ENCODE results near the gene DUSP9. TPM values are rescaled to one million over a fixed set of nuclear protein-coding genes. Genes with fewer than 3 reads are reported as not detected.

DUSP9 gene
- total and polyA plus RNA-seq, 10 of the 15 experiments (the other 5 are each of a cell fraction or from before 2014, with no cell fraction given) = 0.10 TPM; not detected in 9

DNA sequence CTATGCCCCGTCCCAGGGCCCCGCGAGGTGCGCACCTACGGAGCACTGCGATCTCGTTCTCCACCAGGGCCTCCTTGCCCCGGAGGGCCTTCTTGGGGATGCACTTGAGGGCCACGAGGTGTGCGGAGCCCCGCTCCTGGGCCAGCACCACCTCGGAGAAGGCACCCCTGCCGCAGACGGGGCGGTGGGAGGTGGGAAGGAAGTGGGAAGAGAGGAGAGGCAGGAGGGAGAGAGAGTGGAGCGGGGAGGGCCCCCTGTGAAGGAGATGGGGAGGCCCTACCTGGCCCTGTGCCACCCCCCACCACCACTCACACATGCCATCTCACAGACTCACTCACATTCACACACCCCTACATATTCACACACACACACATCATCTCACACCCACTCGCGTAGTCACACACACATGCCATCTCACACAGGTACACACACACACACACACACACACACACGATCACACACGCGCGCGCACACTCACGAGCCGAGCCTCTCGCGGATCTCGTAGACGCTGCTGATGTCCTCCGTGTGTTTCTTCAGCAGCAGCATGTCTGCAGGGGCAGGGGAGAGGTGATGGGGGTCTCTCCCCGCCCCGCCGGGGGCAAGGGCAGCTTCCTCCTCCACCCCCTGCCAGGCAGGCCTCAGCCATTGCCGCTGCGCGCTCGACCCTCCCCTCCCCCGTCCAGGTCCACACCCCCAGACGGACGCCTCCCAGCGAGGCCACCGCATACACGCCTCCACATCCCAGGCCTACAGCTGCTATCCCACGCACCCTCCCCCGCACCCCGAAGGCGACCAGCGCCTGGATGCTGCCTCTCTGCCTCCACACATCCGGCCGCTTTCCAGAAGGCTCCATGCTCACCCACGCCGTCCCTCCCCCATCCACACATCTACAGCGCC lies 25.8 kb downstream of the DUSP9 start:
- RAD21 ChIA-PET (ENCODE audit: unreplicated experiment) = no interaction called here
- no peak overlapping the region for H2AFZ ChIP-seq (ENCODE audit: control insufficient read depth, low read depth, low read length)
- CTCF ChIA-PET = no interaction called here
- SMC1A ChIA-PET (ENCODE audit: uncharacterized antibody, unreplicated experiment) = no interaction called here
- H3K9me3 ChIP-seq (replicated peaks; ENCODE audit: control insufficient read depth, insufficient read depth, low read length) = no peaks in the 10 kb centered on the region; the same call in 2 of the 3 replicates
- POLR2A ChIA-PET = no interaction called here
- DNase-seq (ENCODE audit: low read depth, low spot score) (no peak), FAIRE-seq (no peak), ATAC-seq (no peak)
- H3K27me3 ChIP-seq (replicated peaks in 1 of 2; ENCODE audit: control insufficient read depth in 2 of 2, insufficient read depth in 2 of 2, low read length in 1 of 2) = no peaks in the 10 kb centered on the region
- intact Hi-C loops (cut with micrococcal nuclease; ENCODE audit: unreplicated experiment) = no loop called here
- H3K4me2 ChIP-seq (ENCODE audit: control insufficient read depth, insufficient read depth) = no peak overlapping the region
- BruUV-seq (replicated peaks) = no TSS peak
- no peaks in the 10 kb centered on the region for H3K4me1 ChIP-seq (ENCODE audit: control insufficient read depth, insufficient read depth, low read length)
- H4K20me1 ChIP-seq (ENCODE audit: control insufficient read depth, insufficient read depth) = no peaks in the 10 kb centered on the region
- H3K4me3 ChIP-seq = no peak overlapping the region
- no peak overlapping the region for H3K27ac ChIP-seq (ENCODE audit: control insufficient read depth, insufficient read depth)
- H3K9ac ChIP-seq (ENCODE audit: control insufficient read depth, insufficient read depth, low read length) = no peak overlapping the region
- no peaks in the 10 kb centered on the region for H3K36me3 ChIP-seq (ENCODE audit: control insufficient read depth in 2 of 2, insufficient read depth in 2 of 2, low read length in 1 of 2)
- 68% methylated on average over 37 of the region's 53 CpGs for WGBS (ENCODE audit: insufficient coverage, insufficient replicate concordance, low lambda C conversion rate, missing lambda C conversion rate)
- in situ Hi-C loops (cut with MboI) = loop anchor here (5.0 to 10.0 kb wide), 2 partner anchors 62 to 725 kb away; no protein-coding TSS in a partner anchor
- no peaks in the 10 kb centered on the region for H3K79me2 ChIP-seq (ENCODE audit: control insufficient read depth, insufficient read depth, low read length)
- TF ChIP-seq KLF5 (IDR thresholded peaks at IDR 0.05; ENCODE audit: partially characterized antibody) (no peak), ZNF622 (IDR thresholded peaks at IDR 0.05) (no peak), MLLT1 (IDR thresholded peaks at IDR 0.05) (no peak), NBN (IDR thresholded peaks at IDR 0.05) (no peak), NRF1 (conservative IDR thresholded peaks at IDR 0.05; ENCODE audit: low read depth, low read length) (no peak), SIN3A (IDR thresholded peaks at IDR 0.05; ENCODE audit: low read depth, low read length) (no peak), MEF2B (IDR thresholded peaks at IDR 0.05; ENCODE audit: partially characterized antibody, poor library complexity, severe bottlenecking) (no peak)
- TF ChIP-seq, protein P1, sequence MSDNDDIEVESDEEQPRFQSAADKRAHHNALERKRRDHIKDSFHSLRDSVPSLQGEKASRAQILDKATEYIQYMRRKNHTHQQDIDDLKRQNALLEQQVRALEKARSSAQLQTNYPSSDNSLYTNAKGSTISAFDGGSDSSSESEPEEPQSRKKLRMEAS (IDR thresholded peaks at IDR 0.05; ENCODE audit: low read depth, low read length) = no peak
- TF ChIP-seq, protein P2, sequence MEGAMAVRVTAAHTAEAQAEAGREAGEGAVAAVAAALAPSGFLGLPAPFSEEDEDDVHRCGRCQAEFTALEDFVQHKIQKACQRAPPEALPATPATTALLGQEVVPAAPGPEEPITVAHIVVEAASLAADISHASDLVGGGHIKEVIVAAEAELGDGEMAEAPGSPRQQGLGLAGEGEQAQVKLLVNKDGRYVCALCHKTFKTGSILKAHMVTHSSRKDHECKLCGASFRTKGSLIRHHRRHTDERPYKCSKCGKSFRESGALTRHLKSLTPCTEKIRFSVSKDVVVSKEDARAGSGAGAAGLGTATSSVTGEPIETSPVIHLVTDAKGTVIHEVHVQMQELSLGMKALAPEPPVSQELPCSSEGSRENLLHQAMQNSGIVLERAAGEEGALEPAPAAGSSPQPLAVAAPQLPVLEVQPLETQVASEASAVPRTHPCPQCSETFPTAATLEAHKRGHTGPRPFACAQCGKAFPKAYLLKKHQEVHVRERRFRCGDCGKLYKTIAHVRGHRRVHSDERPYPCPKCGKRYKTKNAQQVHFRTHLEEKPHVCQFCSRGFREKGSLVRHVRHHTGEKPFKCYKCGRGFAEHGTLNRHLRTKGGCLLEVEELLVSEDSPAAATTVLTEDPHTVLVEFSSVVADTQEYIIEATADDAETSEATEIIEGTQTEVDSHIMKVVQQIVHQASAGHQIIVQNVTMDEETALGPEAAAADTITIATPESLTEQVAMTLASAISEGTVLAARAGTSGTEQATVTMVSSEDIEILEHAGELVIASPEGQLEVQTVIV (IDR thresholded peaks at IDR 0.05; ENCODE audit: borderline replicate concordance, partially characterized antibody) = no peak
- TF ChIP-seq, protein P3, sequence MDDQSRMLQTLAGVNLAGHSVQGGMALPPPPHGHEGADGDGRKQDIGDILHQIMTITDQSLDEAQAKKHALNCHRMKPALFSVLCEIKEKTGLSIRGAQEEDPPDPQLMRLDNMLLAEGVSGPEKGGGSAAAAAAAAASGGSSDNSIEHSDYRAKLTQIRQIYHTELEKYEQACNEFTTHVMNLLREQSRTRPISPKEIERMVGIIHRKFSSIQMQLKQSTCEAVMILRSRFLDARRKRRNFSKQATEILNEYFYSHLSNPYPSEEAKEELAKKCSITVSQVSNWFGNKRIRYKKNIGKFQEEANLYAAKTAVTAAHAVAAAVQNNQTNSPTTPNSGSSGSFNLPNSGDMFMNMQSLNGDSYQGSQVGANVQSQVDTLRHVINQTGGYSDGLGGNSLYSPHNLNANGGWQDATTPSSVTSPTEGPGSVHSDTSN (IDR thresholded peaks at IDR 0.05; ENCODE audit: insufficient replicate concordance, low read depth, low read length) = peak; percentile 15
- TF ChIP-seq, protein P4, sequence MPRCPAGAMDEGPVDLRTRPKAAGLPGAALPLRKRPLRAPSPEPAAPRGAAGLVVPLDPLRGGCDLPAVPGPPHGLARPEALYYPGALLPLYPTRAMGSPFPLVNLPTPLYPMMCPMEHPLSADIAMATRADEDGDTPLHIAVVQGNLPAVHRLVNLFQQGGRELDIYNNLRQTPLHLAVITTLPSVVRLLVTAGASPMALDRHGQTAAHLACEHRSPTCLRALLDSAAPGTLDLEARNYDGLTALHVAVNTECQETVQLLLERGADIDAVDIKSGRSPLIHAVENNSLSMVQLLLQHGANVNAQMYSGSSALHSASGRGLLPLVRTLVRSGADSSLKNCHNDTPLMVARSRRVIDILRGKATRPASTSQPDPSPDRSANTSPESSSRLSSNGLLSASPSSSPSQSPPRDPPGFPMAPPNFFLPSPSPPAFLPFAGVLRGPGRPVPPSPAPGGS (IDR thresholded peaks at IDR 0.05; ENCODE audit: borderline replicate concordance, insufficient read depth, low read depth, low read length, poor library complexity, severe bottlenecking) = peak; percentile 48

Measured in GM12878 (cell line).